Spleen (tissue), 11 donors: ENCODE results near the gene NUP210. TPM values are rescaled to one million over a fixed set of nuclear protein-coding genes. Genes with fewer than 3 reads are reported as not detected.

ENCODE experiments used
- DNase-seq: peaks from one replicate; pipeline ENCODE4 v3.0.0-alpha.2; 2020
- H3K27ac ChIP-seq, 8 donors: fragments of 200-600 bp; sonication (generic) in 7 of 8; 1 replicate in 4 of 8; 2 replicates in 4 of 8; pipeline versions ENCODE4 v1.5.0 to v1.8.0; 2016 to 2021; ENCODE audit warnings: inconsistent platforms in 4 of 8, mild to moderate bottlenecking in 4 of 8, moderate library complexity in 1 of 8
- H3K27me3 ChIP-seq, 7 donors: fragments of 200-600 bp; sonication (generic) in 6 of 7; replicated peaks in 1 of 7; 1 replicate in 4 of 7; 2 replicates in 3 of 7; pipeline versions ENCODE4 v1.5.0 to v1.8.0; 2016 to 2021; ENCODE audit warnings: inconsistent platforms in 3 of 7, mild to moderate bottlenecking in 1 of 7
- H3K36me3 ChIP-seq, 6 donors: fragments of 200-600 bp; sonication (generic) in 5 of 6; 1 replicate in 4 of 6; 2 replicates in 2 of 6; pipeline versions ENCODE4 v1.5.0 to v1.8.0; 2016 to 2021; ENCODE audit warnings: inconsistent platforms in 2 of 6
- H3K4me1 ChIP-seq, 6 donors: fragments of 200-600 bp; sonication (generic) in 5 of 6; 1 replicate in 3 of 6; 2 replicates in 3 of 6; pipeline versions ENCODE4 v1.5.0 to v1.8.0; 2016 to 2021; ENCODE audit warnings: inconsistent platforms in 3 of 6
- H3K4me3 ChIP-seq, 8 donors: fragments of 200-600 bp; sonication (generic) in 7 of 8; 1 replicate in 4 of 8; 2 replicates in 4 of 8; pipeline versions ENCODE4 v1.5.0 to v1.8.0; 2016 to 2021; ENCODE audit warnings: inconsistent platforms in 4 of 8, mild to moderate bottlenecking in 4 of 8, moderate library complexity in 2 of 8
- H3K9me3 ChIP-seq, 8 donors: fragments of 200-600 bp; sonication (generic) in 7 of 8; 1 replicate in 4 of 8; 2 replicates in 4 of 8; pipeline versions ENCODE4 v1.5.0 to v1.8.0; 2016 to 2021; ENCODE audit warnings: inconsistent platforms in 4 of 8
- CTCF ChIP-seq, 11 experiments: fragments of 200-600 bp in 7 of 11; fragments of 450-650 bp in 4 of 11; sonication (generic) in 4 of 11; IDR thresholded peaks in 8 of 11; conservative IDR thresholded peaks in 3 of 11; 1 replicate in 7 of 11; 2 replicates in 4 of 11; pipeline versions ENCODE4 v1.4.0 to v1.8.0; 2016 to 2021; ENCODE audit warnings: antibody characterized with exemption in 11 of 11, inconsistent platforms in 4 of 11, mild to moderate bottlenecking in 1 of 11
- POLR2A ChIP-seq, 3 donors: fragments of 450-650 bp; IDR thresholded peaks; one replicate each; pipeline ENCODE4 v1.5.1; 2017; ENCODE audit warnings: antibody characterized with exemption in 3 of 3, mild to moderate bottlenecking in 1 of 3
- POLR2AphosphoS5 ChIP-seq, 3 donors: sonication (generic); formaldehyde crosslinking; IDR thresholded peaks; one replicate each; pipeline ENCODE4 v1.5.1; 2017; ENCODE audit warnings: antibody characterized with exemption in 3 of 3
- WGBS, 5 donors: extraction: QIAGEN DNeasy Blood & Tissue Kit in 3 of 5; methylation state at CpG; one replicate each; pipeline versions ENCODE4 v1.1.5 to v1.1.7; 2013 to 2018; 5-methylcytosine and 5-hydroxymethylcytosine counted together
- intact Hi-C: fragments of 100-400 bp; cut with DNase I; formaldehyde crosslinking; loops from one replicate; pipeline ENCODE4 v1.15.0; 2023; ENCODE audit warnings: low total_unique reads
- polyA plus RNA-seq, 3 donors: library from polyadenylated mRNA; stranded (reverse); fragments of 200-250 nt; gene quantifications; one replicate each; pipeline ENCODE4 v1.2.1, GENCODE V29; 2013
- total RNA-seq, 7 donors: library from RNA; depleted of rRNA in 3 of 7; stranded (reverse); fragments of >200 nt in 3 of 7; fragmentation: NEBNext Ultra II Directional in 4 of 7; extraction: Animal tissue kit (Norgen Biotek cat#: 25700) in 4 of 7; gene quantifications; one replicate each; pipeline versions ENCODE4 v1.1.0 to v1.2.1, GENCODE V29; 2016 to 2021
- donor health status: healthy with polysubstance abuse.
- donor health status: DM: no; HTN: no; CAD: no; lungs with moderate emphysema.
- donor health status: DM: no; HTN: no; CAD: no.
- donor health status: Bipolar disorder and iron deficiency.
- donor health status: healthy.
- donor health status: DM: no; HTN: no; CAD: no.
- donor health status: DM: yes; HTN: yes; CAD: no.

The NUP210 gene
- total and polyA plus RNA-seq, 10 donors, result 20.1 to 76.8 (median 58.2) TPM

- peaks cover 0 to 100% (median 94%) of the 10 kb centered on the region in 6 donors for H3K36me3 ChIP-seq
- 85 to 95% (median 93%) methylated on average over 11 of the region's 11 CpGs for WGBS, 5 donors
- DNase-seq, result no peak
- no peak overlapping the region for H3K27ac ChIP-seq
- no peaks in the 10 kb centered on the region for H3K4me1 ChIP-seq
- TF ChIP-seq CTCF (IDR thresholded peaks at IDR 0.05 in 8 of 11, conservative IDR thresholded peaks at IDR 0.05 in 3 of 11), result no peak
- TF ChIP-seq POLR2A (IDR thresholded peaks at IDR 0.05), result no peak
- no peak for TF ChIP-seq POLR2AphosphoS5 (IDR thresholded peaks at IDR 0.05)
- no peaks in the 10 kb centered on the region for H3K27me3 ChIP-seq
- no peak overlapping the region for H3K4me3 ChIP-seq
- H3K9me3 ChIP-seq, result no peaks in the 10 kb centered on the region
- intact Hi-C loops, result no loop called here
These were observed 95.2 kb downstream of the NUP210 start for GRCh38 chr3:13324835-13325501.

- 90 to 100% (median 92%) methylated on average over 1 to 5 of the region's 5 CpGs for WGBS, 5 donors
These were observed 96.3 kb downstream of the NUP210 start for GRCh38 chr3:13323822-13324221.

GRCh38 chr3:13322324-13322723, 97.8 kb downstream of the NUP210 start:
- intact Hi-C loops, result no loop called here

More at GRCh38 chr3:13323822-13324221, 96.3 kb downstream of the NUP210 start:
- Histone ChIP-seq H3K36me3 (peaks cover 0 to 100% (median 97%) of the 10 kb centered on the region in 6 donors), H3K27me3 (no peaks in the 10 kb centered on the region), H3K4me1 (no peaks in the 10 kb centered on the region), H3K4me3 (no peak overlapping the region), H3K27ac (no peak overlapping the region), H3K9me3 (no peaks in the 10 kb centered on the region)
- intact Hi-C loops, result no loop called here
- no peak for TF ChIP-seq POLR2AphosphoS5 (IDR thresholded peaks at IDR 0.05)
- no peak for TF ChIP-seq CTCF (IDR thresholded peaks at IDR 0.05 in 8 of 11, conservative IDR thresholded peaks at IDR 0.05 in 3 of 11)
- TF ChIP-seq POLR2A (IDR thresholded peaks at IDR 0.05), result no peak
- DNase-seq, result no peak

More at GRCh38 chr3:13322324-13322723, 97.8 kb downstream of the NUP210 start:
- Histone ChIP-seq H3K4me1 (no peaks in the 10 kb centered on the region), H3K36me3 (peaks cover 0 to 100% (median 98%) of the 10 kb centered on the region in 6 donors), H3K9me3 (no peaks in the 10 kb centered on the region), H3K27ac (no peak overlapping the region), H3K4me3 (no peak overlapping the region), H3K27me3 (no peaks in the 10 kb centered on the region)
- 95 to 97% (median 96%) methylated on average over 6 to 8 of the region's 8 CpGs for WGBS, 5 donors
- TF ChIP-seq POLR2A (IDR thresholded peaks at IDR 0.05), result no peak
- no peak for TF ChIP-seq POLR2AphosphoS5 (IDR thresholded peaks at IDR 0.05)
- no peak for TF ChIP-seq CTCF (IDR thresholded peaks at IDR 0.05 in 8 of 11, conservative IDR thresholded peaks at IDR 0.05 in 3 of 11)
- no peak for DNase-seq
